IPS DF 4.7 (cell line): ENCODE data around the gene GTF2H4.
"Not testable (repeated sequence)": the region's sequence is repeated elsewhere in the genome, so short reads cannot be mapped to it uniquely, and the experiment has no call there.

Source experiments
- DNase-seq: peaks from one replicate; pipeline ENCODE4 v3.0.0-alpha.2; 2013; ENCODE audit warnings: low spot score; ENCODE audit errors: extremely low read depth

GTF2H4 gene

GRCh38 chr6:30894935-30895334 is 13.1 kb upstream of the GTF2H4 start:
- no peak for DNase-seq

GRCh38 chr6:30895343-30895742 is 12.7 kb upstream of the GTF2H4 start:
- DNase-seq: no peak

GRCh38 chr6:30896541-30896940 is 11.5 kb upstream of the GTF2H4 start:
- DNase-seq: no peak

GRCh38 chr6:30897882-30898281 is 10.1 kb upstream of the GTF2H4 start:
- no peak for DNase-seq

GRCh38 chr6:30898750-30899360 is 9.2 kb upstream of the GTF2H4 start:
- no peak for DNase-seq

GRCh38 chr6:30900863-30901417 is 7.1 kb upstream of the GTF2H4 start:
- no peak for DNase-seq

- no peak for DNase-seq
Measured at GRCh38 chr6:30901436-30901835, 6.6 kb upstream of the GTF2H4 start.

- DNase-seq: not testable (repeated sequence)
Measured at GRCh38 chr6:30902196-30902595, 5.8 kb upstream of the GTF2H4 start.

- no peak for DNase-seq
Measured at GRCh38 chr6:30902709-30903108, 5.3 kb upstream of the GTF2H4 start.

GRCh38 chr6:30903236-30903635 is 4.8 kb upstream of the GTF2H4 start:
- DNase-seq: no peak

- not testable (repeated sequence) for DNase-seq
Measured at GRCh38 chr6:30907290-30907757, 683 bp upstream of the GTF2H4 start.

GRCh38 chr6:30908700-30909099 is 693 bp downstream of the GTF2H4 start:
- no peak for DNase-seq

- not testable (repeated sequence) for DNase-seq
Measured at GRCh38 chr6:30910473-30910872, 2.5 kb downstream of the GTF2H4 start.

GRCh38 chr6:30912746-30913520 is 4.9 kb downstream of the GTF2H4 start:
- DNase-seq: no peak

- DNase-seq: no peak
Measured at GRCh38 chr6:30913721-30914075, 5.7 kb downstream of the GTF2H4 start.

GRCh38 chr6:30914076-30914853 is 6.3 kb downstream of the GTF2H4 start, which contains the start of gene VARS2:
VARS2 (plus strand) TSS chr6:30914238; CDS start chr6:30914837, 599 bp downstream.
- no peak for DNase-seq

- no peak for DNase-seq
Measured at GRCh38 chr6:30914854-30915590, 7.0 kb downstream of the GTF2H4 start.

- no peak for DNase-seq
Measured at GRCh38 chr6:30915591-30915946, 7.6 kb downstream of the GTF2H4 start.

GRCh38 chr6:30917041-30917440 is 9.0 kb downstream of the GTF2H4 start:
- DNase-seq: no peak

GRCh38 chr6:30917487-30917886 is 9.5 kb downstream of the GTF2H4 start:
- DNase-seq: no peak

- DNase-seq: no peak
Measured at GRCh38 chr6:30918670-30919069, 10.7 kb downstream of the GTF2H4 start.
